ENCODE measurements around the gene GNB1. TPM values are rescaled to one million over a fixed set of nuclear protein-coding genes. Genes with fewer than 3 reads are reported as not detected.

Gene GNB1
- polyA plus RNA-seq, 1 of the 3 experiments (the other 2 are of a cell fraction) = 355 TPM

DNA sequence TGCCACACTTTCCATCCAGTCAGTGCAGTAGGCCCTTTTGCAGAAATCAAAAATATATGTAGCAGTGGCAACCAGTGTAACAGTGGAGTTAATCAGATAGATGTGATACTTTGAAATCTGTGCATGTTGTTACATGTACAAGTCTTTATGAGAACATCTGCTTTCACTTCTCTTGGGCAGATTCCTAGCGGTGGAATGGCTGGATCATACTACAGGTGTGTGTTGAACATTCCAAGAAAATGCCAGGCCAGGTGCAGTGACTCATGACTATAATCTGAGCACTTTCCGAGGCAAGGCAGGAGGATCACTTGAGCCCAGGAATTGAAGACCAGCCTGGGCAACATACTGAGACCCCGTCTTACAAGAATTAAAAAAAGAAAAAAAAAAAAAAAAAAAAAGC is 55.3 kb downstream of the GNB1 start:
- WGBS (ENCODE audit: low lambda C conversion rate) = 100% methylated on average over 3 of the region's 3 CpGs
- no peak for DNase-seq
- POLR2A ChIA-PET = no interaction called here
- Histone ChIP-seq H3K4me3 (ENCODE audit: low read depth in 2 of 2, low read length in 1 of 2) (no peak overlapping the region), H3K79me2 (ENCODE audit: insufficient read depth) (peaks cover 100% of the 10 kb centered on the region), H2AFZ (ENCODE audit: low read depth) (no peak overlapping the region), H3F3A (replicated peaks; ENCODE audit: insufficient read depth) (peaks cover 20% of the 10 kb centered on the region), H3K27ac (ENCODE audit: low read depth in 2 of 2, low read length in 1 of 2) (no peak overlapping the region), H3K4me2 (no peak overlapping the region), H3K4me1 (ENCODE audit: control insufficient read depth in 1 of 2, insufficient read depth in 2 of 2, low read depth in 1 of 2, low read length in 1 of 2) (peaks cover 0 to 20% of the 10 kb centered on the region in 2 experiments; a peak in 2 of 4 replicates), H3K27me3 (ENCODE audit: insufficient read depth) (no peaks in the 10 kb centered on the region), H3K9me3 (no peaks in the 10 kb centered on the region), H3K9me2 (no peaks in the 10 kb centered on the region), H3K36me3 (replicated peaks in 1 of 2; ENCODE audit: control insufficient read depth in 1 of 2, insufficient read depth in 2 of 2, low read length in 1 of 2) (peaks cover 3 to 48% of the 10 kb centered on the region in 2 experiments), H4K20me1 (ENCODE audit: insufficient read depth) (peaks cover 100% of the 10 kb centered on the region), H3K9ac (no peak overlapping the region)
- CTCF ChIA-PET = interaction anchor here (1.5 kb wide), 1 partner anchor 15 kb away, joined by 3 read pairs; no protein-coding TSS in a partner anchor
- no peak for TF ChIP-seq FOXM1 (IDR thresholded peaks at IDR 0.05; ENCODE audit: low read depth)
- TF ChIP-seq RFX5 (IDR thresholded peaks at IDR 0.05; ENCODE audit: low read length) = no peak
- TF ChIP-seq, protein P1, sequence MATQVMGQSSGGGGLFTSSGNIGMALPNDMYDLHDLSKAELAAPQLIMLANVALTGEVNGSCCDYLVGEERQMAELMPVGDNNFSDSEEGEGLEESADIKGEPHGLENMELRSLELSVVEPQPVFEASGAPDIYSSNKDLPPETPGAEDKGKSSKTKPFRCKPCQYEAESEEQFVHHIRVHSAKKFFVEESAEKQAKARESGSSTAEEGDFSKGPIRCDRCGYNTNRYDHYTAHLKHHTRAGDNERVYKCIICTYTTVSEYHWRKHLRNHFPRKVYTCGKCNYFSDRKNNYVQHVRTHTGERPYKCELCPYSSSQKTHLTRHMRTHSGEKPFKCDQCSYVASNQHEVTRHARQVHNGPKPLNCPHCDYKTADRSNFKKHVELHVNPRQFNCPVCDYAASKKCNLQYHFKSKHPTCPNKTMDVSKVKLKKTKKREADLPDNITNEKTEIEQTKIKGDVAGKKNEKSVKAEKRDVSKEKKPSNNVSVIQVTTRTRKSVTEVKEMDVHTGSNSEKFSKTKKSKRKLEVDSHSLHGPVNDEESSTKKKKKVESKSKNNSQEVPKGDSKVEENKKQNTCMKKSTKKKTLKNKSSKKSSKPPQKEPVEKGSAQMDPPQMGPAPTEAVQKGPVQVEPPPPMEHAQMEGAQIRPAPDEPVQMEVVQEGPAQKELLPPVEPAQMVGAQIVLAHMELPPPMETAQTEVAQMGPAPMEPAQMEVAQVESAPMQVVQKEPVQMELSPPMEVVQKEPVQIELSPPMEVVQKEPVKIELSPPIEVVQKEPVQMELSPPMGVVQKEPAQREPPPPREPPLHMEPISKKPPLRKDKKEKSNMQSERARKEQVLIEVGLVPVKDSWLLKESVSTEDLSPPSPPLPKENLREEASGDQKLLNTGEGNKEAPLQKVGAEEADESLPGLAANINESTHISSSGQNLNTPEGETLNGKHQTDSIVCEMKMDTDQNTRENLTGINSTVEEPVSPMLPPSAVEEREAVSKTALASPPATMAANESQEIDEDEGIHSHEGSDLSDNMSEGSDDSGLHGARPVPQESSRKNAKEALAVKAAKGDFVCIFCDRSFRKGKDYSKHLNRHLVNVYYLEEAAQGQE (IDR thresholded peaks at IDR 0.05; ENCODE audit: low read depth, low read length) = no peak

DNA sequence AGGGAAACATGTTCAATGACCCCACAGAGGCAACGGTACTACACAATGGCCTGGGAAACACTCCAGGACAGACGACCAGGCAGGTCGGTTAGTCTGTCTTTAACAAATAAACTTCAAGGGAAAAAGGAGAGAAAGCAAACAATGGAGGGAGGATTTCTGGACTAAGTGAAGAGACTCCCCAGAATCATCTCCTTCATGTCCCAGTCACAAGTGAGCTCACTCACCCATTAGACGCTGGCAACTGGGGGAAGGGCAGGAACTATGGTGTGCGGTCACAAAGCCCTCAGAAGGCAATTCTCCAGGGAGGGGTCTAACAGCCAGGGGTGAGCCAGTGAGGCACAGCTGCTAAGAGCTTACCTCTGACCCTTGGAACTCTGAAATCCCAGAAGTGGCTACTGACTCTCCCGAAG is 57.0 kb downstream of the GNB1 start:
- Histone ChIP-seq H3K9ac (no peak overlapping the region), H3K27me3 (ENCODE audit: insufficient read depth) (no peaks in the 10 kb centered on the region), H3F3A (replicated peaks; ENCODE audit: insufficient read depth) (peaks cover 16% of the 10 kb centered on the region), H3K79me2 (ENCODE audit: insufficient read depth) (peaks cover 100% of the 10 kb centered on the region), H3K4me3 (ENCODE audit: low read depth in 2 of 2, low read length in 1 of 2) (no peak overlapping the region), H3K9me2 (no peaks in the 10 kb centered on the region), H3K4me1 (ENCODE audit: control insufficient read depth in 1 of 2, insufficient read depth in 2 of 2, low read depth in 1 of 2, low read length in 1 of 2) (peaks cover 0 to 20% of the 10 kb centered on the region in 2 experiments; a peak in 2 of 4 replicates), H3K4me2 (no peak overlapping the region), H3K27ac (ENCODE audit: low read depth in 2 of 2, low read length in 1 of 2) (peak overlapping the region; percentile 46 to 75; a peak in 3 of 4 replicates), H4K20me1 (ENCODE audit: insufficient read depth) (peaks cover 98% of the 10 kb centered on the region), H2AFZ (ENCODE audit: low read depth) (no peak overlapping the region), H3K9me3 (no peaks in the 10 kb centered on the region), H3K36me3 (replicated peaks in 1 of 2; ENCODE audit: control insufficient read depth in 1 of 2, insufficient read depth in 2 of 2, low read length in 1 of 2) (peaks cover 3 to 52% of the 10 kb centered on the region in 2 experiments)
- WGBS (ENCODE audit: low lambda C conversion rate) = 78% methylated on average over 6 of the region's 6 CpGs
- DNase-seq = no peak
- POLR2A ChIA-PET = interaction anchor here (1.3 kb wide), 1 partner anchor 54 kb away, joined by 3 read pairs; no protein-coding TSS in a partner anchor
- CTCF ChIA-PET = interaction anchor here (0.8 to 1.2 kb wide), 3 partner anchors 15 to 75 kb away, joined by 3 to 4 read pairs (median 4); no protein-coding TSS in a partner anchor
- TF ChIP-seq FOXJ3 (CRISPR knock-in tag; IDR thresholded peaks at IDR 0.05) (no peak), GABPA (IDR thresholded peaks at IDR 0.05; ENCODE audit: low read depth) (no peak), JUND (IDR thresholded peaks at IDR 0.05) (no peak), GATA2 (CRISPR knock-in tag; IDR thresholded peaks at IDR 0.05) (no peak), ELF1 (IDR thresholded peaks at IDR 0.05) (no peak), FOSL2 (IDR thresholded peaks at IDR 0.05; ENCODE audit: borderline replicate concordance, low read depth) (no peak), EZH2phosphoT487 (IDR thresholded peaks at IDR 0.05; ENCODE audit: borderline replicate concordance, low read depth) (no peak), MXI1 (IDR thresholded peaks at IDR 0.05; ENCODE audit: low read depth, low read length) (no peak), YY1 (IDR thresholded peaks at IDR 0.05; ENCODE audit: low read depth) (no peak), RAD21 (IDR thresholded peaks at IDR 0.05; ENCODE audit: low read length) (no peak), RFX5 (IDR thresholded peaks at IDR 0.05; ENCODE audit: low read length) (no peak)
- TF ChIP-seq, protein P2, sequence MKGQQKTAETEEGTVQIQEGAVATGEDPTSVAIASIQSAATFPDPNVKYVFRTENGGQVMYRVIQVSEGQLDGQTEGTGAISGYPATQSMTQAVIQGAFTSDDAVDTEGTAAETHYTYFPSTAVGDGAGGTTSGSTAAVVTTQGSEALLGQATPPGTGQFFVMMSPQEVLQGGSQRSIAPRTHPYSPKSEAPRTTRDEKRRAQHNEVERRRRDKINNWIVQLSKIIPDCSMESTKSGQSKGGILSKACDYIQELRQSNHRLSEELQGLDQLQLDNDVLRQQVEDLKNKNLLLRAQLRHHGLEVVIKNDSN (IDR thresholded peaks at IDR 0.05; ENCODE audit: borderline replicate concordance, low read depth) = no peak
- TF ChIP-seq, protein P1 (IDR thresholded peaks at IDR 0.05; ENCODE audit: low read depth, low read length) = no peak
- TF ChIP-seq, protein P3, sequence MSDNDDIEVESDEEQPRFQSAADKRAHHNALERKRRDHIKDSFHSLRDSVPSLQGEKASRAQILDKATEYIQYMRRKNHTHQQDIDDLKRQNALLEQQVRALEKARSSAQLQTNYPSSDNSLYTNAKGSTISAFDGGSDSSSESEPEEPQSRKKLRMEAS (IDR thresholded peaks at IDR 0.05; ENCODE audit: low read depth) = no peak
- TF ChIP-seq, protein P4, sequence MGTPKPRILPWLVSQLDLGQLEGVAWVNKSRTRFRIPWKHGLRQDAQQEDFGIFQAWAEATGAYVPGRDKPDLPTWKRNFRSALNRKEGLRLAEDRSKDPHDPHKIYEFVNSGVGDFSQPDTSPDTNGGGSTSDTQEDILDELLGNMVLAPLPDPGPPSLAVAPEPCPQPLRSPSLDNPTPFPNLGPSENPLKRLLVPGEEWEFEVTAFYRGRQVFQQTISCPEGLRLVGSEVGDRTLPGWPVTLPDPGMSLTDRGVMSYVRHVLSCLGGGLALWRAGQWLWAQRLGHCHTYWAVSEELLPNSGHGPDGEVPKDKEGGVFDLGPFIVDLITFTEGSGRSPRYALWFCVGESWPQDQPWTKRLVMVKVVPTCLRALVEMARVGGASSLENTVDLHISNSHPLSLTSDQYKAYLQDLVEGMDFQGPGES (IDR thresholded peaks at IDR 0.05; ENCODE audit: low read depth, low read length) = no peak
- TF ChIP-seq, protein P5, sequence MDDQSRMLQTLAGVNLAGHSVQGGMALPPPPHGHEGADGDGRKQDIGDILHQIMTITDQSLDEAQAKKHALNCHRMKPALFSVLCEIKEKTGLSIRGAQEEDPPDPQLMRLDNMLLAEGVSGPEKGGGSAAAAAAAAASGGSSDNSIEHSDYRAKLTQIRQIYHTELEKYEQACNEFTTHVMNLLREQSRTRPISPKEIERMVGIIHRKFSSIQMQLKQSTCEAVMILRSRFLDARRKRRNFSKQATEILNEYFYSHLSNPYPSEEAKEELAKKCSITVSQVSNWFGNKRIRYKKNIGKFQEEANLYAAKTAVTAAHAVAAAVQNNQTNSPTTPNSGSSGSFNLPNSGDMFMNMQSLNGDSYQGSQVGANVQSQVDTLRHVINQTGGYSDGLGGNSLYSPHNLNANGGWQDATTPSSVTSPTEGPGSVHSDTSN (IDR thresholded peaks at IDR 0.05) = no peak
